HepG2 (cell line): ENCODE data around the gene WNT6. TPM values are rescaled to one million over a fixed set of nuclear protein-coding genes. Genes with fewer than 3 reads are reported as not detected.

ENCODE experiments used
- FIP1L1 ChIP-seq: fragments of 200-400 bp; formaldehyde crosslinking; IDR thresholded peaks from 2 replicates; pipeline ENCODE4 v1.6.1; 2018; ENCODE audit warnings: low read depth, mild to moderate bottlenecking, low read length, moderate library complexity, borderline replicate concordance; ENCODE audit not compliant: insufficient read depth
- ISL2 ChIP-seq: sonication (generic); formaldehyde crosslinking; IDR thresholded peaks from 2 replicates; pipeline ENCODE4 v1.5.0; 2020; ENCODE audit warnings: missing genetic modification reagents
- JUND ChIP-seq: sonication (generic); formaldehyde crosslinking; IDR thresholded peaks from 2 replicates; pipeline ENCODE4 v1.8.0; 2022; ENCODE audit warnings: mild to moderate bottlenecking, missing genetic modification reagents
- SATB2 ChIP-seq: sonication (generic); formaldehyde crosslinking; IDR thresholded peaks from 2 replicates; pipeline ENCODE4 v1.5.0; 2020; ENCODE audit warnings: missing genetic modification reagents
- SPEN ChIP-seq: sonication (generic); formaldehyde crosslinking; IDR thresholded peaks from 2 replicates; pipeline ENCODE4 v1.5.1; 2020; ENCODE audit warnings: low read depth, mild to moderate bottlenecking, missing genetic modification reagents
- ZBTB40 ChIP-seq, 2 experiments: fragments of 450-650 bp in 1 of 2; sonication (generic) in 1 of 2; formaldehyde crosslinking in 1 of 2; IDR thresholded peaks; 2 replicates each; pipeline versions ENCODE4 v1.6.1 to v1.8.0; 2016 to 2022; ENCODE audit warnings: antibody characterized with exemption in 1 of 2, mild to moderate bottlenecking in 1 of 2, missing genetic modification reagents in 1 of 2
- ZC3H4 ChIP-seq: sonication (generic); formaldehyde crosslinking; IDR thresholded peaks from 2 replicates; pipeline ENCODE4 v1.4.0; 2020; ENCODE audit warnings: missing genetic modification reagents, borderline replicate concordance
- ZNF343 ChIP-seq: sonication (generic); formaldehyde crosslinking; IDR thresholded peaks from 2 replicates; pipeline ENCODE4 v1.4.0; 2020; ENCODE audit warnings: mild to moderate bottlenecking, missing genetic modification reagents
- ZNF572 ChIP-seq: sonication (generic); formaldehyde crosslinking; IDR thresholded peaks from 2 replicates; pipeline ENCODE4 v1.5.1; 2020; ENCODE audit warnings: mild to moderate bottlenecking, missing genetic modification reagents
- ZNF749 ChIP-seq: sonication (generic); formaldehyde crosslinking; IDR thresholded peaks from 2 replicates; pipeline ENCODE4 v1.8.0; 2022; ENCODE audit warnings: mild to moderate bottlenecking, missing genetic modification reagents, moderate library complexity, borderline replicate concordance
- polyA plus RNA-seq, 8 experiments: library from polyadenylated mRNA; depleted of rRNA in 3 of 8; stranded (reverse) in 7 of 8; unstranded in 1 of 8; fragments of >200 nt; fragmentation: Illumina TruSeq in 4 of 8; extraction: Trizol in 4 of 8; gene quantifications; 2 replicates each; pipeline versions ENCODE4 v1.2.1 to v1.2.3, GENCODE V29; 2011 to 2016; ENCODE audit warnings: low read depth in 4 of 8, missing spikeins in 1 of 8, mixed read lengths in 1 of 8; ENCODE audit not compliant: insufficient read depth in 1 of 8
- total RNA-seq, 5 experiments: library from RNA; depleted of rRNA; stranded (reverse); fragments of >200 nt; fragmentation: Illumina TruSeq; extraction: Trizol; gene quantifications; 2 replicates each; pipeline ENCODE4 v1.2.3, GENCODE V29; 2016; ENCODE audit warnings: low read depth in 1 of 5
- TF ChIP-seq, protein P1 (sequence below): sonication (generic); formaldehyde crosslinking; conservative IDR thresholded peaks from 2 replicates; pipeline ENCODE4 v1.4.0; 2020; ENCODE audit warnings: missing genetic modification reagents
- TF ChIP-seq, protein P2 (sequence below): sonication (generic); formaldehyde crosslinking; IDR thresholded peaks from 2 replicates; pipeline ENCODE4 v1.5.0; 2020; ENCODE audit warnings: mild to moderate bottlenecking, missing genetic modification reagents, borderline replicate concordance

The WNT6 gene
- total and polyA plus RNA-seq, 2 of the 13 experiments (the other 11 are each of a cell fraction or from before 2014, with no cell fraction given), result 0.20 TPM; not detected in 1

- TF ChIP-seq JUND (CRISPR knock-in tag) (no peak), ZNF749 (peak; percentile 96), ZC3H4 (no peak), ISL2 (peak; percentile 33; the same call in 1 of the 2 replicates), SATB2 (CRISPR knock-in tag) (no peak), FIP1L1 (no peak), ZBTB40 (IDR thresholded peaks at IDR 0.05) (peak; percentile 38; the same call in 1 of the 2 replicates), ZBTB40 (CRISPR knock-in tag; IDR thresholded peaks at IDR 0.05) (peak; percentile 79), ZNF343 (CRISPR knock-in tag) (peak; percentile 89), ZNF572 (CRISPR knock-in tag) (no peak), SPEN (CRISPR knock-in tag) (peak; percentile 99)
- TF ChIP-seq, protein P1, sequence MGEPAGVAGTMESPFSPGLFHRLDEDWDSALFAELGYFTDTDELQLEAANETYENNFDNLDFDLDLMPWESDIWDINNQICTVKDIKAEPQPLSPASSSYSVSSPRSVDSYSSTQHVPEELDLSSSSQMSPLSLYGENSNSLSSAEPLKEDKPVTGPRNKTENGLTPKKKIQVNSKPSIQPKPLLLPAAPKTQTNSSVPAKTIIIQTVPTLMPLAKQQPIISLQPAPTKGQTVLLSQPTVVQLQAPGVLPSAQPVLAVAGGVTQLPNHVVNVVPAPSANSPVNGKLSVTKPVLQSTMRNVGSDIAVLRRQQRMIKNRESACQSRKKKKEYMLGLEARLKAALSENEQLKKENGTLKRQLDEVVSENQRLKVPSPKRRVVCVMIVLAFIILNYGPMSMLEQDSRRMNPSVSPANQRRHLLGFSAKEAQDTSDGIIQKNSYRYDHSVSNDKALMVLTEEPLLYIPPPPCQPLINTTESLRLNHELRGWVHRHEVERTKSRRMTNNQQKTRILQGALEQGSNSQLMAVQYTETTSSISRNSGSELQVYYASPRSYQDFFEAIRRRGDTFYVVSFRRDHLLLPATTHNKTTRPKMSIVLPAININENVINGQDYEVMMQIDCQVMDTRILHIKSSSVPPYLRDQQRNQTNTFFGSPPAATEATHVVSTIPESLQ (CRISPR knock-in tag), result no peak
- TF ChIP-seq, protein P2, sequence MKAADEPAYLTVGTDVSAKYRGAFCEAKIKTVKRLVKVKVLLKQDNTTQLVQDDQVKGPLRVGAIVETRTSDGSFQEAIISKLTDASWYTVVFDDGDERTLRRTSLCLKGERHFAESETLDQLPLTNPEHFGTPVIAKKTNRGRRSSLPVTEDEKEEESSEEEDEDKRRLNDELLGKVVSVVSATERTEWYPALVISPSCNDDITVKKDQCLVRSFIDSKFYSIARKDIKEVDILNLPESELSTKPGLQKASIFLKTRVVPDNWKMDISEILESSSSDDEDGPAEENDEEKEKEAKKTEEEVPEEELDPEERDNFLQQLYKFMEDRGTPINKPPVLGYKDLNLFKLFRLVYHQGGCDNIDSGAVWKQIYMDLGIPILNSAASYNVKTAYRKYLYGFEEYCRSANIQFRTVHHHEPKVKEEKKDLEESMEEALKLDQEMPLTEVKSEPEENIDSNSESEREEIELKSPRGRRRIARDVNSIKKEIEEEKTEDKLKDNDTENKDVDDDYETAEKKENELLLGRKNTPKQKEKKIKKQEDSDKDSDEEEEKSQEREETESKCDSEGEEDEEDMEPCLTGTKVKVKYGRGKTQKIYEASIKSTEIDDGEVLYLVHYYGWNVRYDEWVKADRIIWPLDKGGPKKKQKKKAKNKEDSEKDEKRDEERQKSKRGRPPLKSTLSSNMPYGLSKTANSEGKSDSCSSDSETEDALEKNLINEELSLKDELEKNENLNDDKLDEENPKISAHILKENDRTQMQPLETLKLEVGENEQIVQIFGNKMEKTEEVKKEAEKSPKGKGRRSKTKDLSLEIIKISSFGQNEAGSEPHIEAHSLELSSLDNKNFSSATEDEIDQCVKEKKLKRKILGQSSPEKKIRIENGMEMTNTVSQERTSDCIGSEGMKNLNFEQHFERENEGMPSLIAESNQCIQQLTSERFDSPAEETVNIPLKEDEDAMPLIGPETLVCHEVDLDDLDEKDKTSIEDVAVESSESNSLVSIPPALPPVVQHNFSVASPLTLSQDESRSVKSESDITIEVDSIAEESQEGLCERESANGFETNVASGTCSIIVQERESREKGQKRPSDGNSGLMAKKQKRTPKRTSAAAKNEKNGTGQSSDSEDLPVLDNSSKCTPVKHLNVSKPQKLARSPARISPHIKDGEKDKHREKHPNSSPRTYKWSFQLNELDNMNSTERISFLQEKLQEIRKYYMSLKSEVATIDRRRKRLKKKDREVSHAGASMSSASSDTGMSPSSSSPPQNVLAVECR (CRISPR knock-in tag), result peak; percentile 99
These were observed 49.4 kb downstream of the WNT6 start (continued) for GRCh38 chr2:218908721-218909619.
